GM12872 (cell line): ENCODE measurements around the gene PEX11G.

Source experiments
- TF ChIP-seq, protein P1 (sequence below): IDR thresholded peaks from 3 replicates; pipeline ENCODE4 v1.5.1; 2011; ENCODE audit warnings: low read depth, mild to moderate bottlenecking, low read length, moderate library complexity; ENCODE audit not compliant: insufficient read depth

PEX11G gene

DNA sequence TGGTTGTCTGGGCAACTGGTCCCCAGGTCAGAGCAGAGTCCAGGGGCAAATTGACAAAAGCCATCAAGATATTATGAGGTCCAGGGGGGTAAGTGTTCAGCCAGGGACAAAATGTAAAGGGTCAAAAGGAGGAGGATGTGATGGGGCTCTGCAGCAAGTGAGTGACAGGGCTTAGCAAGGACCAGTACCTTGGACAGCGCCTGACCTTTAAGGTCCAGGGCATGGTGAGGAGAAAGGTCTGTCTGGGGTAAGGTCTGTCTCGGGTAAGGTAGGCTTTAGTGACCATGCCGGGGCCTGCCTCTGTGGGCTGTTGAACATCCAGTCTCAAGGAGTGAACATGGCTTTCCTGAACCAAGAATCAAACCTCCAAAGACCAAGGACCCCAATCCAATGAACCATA lies 20.8 kb upstream of the PEX11G start:
- TF ChIP-seq, protein P1, sequence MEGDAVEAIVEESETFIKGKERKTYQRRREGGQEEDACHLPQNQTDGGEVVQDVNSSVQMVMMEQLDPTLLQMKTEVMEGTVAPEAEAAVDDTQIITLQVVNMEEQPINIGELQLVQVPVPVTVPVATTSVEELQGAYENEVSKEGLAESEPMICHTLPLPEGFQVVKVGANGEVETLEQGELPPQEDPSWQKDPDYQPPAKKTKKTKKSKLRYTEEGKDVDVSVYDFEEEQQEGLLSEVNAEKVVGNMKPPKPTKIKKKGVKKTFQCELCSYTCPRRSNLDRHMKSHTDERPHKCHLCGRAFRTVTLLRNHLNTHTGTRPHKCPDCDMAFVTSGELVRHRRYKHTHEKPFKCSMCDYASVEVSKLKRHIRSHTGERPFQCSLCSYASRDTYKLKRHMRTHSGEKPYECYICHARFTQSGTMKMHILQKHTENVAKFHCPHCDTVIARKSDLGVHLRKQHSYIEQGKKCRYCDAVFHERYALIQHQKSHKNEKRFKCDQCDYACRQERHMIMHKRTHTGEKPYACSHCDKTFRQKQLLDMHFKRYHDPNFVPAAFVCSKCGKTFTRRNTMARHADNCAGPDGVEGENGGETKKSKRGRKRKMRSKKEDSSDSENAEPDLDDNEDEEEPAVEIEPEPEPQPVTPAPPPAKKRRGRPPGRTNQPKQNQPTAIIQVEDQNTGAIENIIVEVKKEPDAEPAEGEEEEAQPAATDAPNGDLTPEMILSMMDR = no peak

DNA sequence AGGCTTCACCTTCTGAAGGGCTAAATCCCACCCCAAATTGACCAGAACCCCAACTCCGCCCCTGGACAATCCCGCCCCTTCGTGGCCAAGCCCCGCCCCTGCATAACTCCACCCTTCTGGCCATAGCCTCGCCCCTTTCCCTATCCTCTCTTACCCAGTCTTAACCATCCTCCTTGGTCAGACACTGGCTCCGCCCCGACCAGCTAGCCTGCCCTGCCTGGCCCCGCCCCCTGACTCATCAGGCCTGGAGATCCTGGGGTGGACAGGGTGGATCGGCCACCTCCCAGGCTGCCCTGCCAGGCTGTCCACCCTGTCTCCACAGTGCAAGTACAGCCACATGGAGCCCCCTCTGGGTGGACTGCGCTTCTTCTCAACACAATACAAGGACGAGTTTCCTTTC lies 19.0 kb upstream of the PEX11G start:
- TF ChIP-seq, protein P1 = no peak

DNA sequence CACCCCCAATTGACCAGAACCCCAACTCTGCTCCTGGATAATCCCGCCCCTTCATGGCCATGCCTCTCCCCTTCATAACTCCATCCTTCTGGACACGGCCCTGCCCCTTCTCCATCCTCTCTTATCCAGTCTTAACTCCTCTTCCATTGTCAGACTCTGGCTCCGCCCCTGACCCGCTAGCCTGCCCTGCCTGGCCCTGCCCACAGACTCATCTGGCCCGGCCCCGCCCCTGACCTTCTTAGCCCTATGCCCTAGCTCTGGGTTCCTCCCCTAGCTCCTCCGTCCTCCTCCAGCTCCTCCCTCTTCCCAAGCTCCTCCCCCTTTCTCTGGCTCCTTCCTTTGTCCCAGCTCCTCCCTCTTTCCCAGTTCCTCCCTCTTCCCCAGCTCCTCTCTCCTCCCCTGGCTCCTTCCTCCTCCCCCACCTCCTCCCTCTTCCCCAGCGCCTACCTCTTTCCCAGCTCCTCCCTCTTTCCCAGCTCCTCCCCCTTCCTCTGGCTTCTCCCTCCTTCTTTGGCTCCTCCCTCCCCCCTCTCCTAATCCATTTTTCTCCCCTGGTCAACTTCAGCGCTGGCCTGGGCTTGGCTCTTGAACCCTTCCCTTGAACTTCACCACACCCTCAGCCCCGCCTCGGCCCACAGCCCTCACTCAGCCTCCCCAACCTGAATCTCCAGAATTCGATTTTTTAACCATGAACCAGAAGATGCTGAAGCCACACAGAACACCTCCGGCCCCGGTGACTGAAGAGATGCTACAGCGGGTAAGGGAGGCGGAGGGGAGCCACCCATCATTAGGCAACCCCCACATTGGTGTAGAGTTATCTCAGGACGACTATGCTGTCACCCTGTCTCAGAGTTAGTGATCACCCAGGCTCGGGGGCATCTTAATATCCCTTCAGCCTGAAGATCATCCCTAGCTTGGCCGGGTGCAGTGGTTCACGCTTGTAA lies 17.8 kb upstream of the PEX11G start:
- TF ChIP-seq, protein P1 = no peak

DNA sequence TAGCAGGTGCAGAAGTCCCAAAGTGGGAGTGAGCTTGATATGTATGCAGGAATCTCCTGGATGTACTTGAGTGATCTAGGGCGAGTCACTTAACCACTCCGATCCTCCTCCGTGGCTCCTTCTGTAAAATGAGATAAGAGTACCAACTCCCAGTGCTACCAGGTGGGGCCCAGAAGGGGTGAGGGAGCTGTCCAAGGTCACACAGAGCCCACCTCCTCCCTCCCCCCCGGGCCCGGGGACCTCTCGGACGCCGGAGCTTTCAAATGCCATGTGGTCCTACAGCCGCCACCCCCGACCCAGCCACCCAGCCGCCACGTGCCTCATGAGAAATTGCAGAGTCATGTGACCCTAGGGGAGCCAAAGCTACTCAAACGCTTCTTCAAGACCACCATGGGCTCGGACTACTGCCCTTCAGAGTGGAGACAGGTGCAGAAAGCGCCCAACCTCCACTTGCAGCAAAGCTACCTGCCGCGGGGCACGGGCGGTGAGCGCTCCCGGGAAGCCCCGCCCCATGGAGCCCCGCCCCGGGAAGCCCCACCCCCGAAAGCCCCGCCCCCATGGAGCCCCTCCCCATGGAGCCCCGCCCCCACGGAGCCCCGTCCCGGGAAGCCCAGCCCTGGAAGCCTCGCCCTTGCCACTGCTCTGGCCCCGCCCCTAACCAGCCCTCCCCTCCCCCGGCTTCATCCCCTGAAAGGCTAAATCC lies 17.0 kb upstream of the PEX11G start:
- TF ChIP-seq, protein P1 = no peak

DNA sequence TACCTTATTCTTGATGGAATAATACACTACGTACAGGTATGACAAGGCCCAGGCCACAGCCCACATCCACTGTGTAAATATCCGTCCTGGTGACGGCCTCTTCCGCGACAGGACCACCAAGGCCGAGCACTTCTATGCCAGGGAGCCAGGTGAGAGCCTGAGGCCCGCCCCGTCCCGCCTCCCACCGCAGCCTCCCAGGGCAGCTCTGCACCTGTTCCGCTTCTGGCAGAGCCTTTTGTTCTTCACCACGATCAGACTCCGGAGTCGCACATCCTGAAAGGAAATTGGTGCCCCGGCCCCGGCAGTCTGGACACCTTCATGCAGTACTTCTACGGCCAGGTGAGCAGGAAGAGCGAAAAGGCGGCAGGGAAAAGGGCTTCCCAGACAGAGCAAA lies 16.4 kb upstream of the PEX11G start:
- TF ChIP-seq, protein P1 = no peak

DNA sequence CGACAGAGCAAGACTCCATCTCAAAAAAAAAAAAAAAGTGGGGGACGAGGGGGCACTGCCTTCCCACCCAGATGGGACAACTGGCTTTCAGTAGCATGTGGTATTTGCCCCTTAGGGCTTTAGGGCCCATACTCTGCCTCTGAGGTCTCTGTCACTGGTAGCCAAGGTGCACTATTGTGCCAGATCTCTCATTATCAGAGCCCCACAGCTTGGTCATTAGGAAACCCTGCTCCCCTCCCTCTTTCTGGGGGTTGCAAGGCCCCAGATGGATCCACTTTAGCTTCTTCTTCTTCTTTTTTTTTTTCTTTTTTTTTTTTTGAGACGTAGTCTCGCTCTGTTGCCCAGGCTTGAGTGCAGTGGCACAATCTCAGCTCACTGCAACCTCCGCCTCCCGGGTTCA lies 15.8 kb upstream of the PEX11G start:
- TF ChIP-seq, protein P1 = no peak

DNA sequence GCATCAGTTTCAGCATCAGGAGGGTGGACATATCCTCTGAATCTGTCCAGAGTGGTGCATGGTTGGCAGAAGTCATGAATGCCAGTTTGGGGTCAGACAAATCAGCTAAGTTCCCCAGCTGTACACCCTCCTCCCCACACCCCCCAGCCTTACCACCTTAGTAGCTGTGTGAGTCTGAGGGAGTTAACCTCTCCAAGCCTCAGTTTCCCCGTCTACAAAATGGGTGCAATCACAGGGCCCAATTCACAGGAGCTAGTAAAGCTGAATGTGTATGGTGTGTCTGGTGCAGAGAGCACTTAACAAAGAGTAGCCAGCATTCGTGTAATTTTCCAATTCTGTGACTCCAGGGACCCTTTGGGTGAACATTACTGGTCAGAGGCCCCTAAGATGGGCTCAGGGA lies 13.7 kb upstream of the PEX11G start:
- TF ChIP-seq, protein P1 = no peak
